Subcutaneous adipose tissue (tissue), 4 donors: ENCODE results near the gene OLFML2B. TPM values are rescaled to one million over a fixed set of nuclear protein-coding genes. Genes with fewer than 3 reads are reported as not detected.

Experiments used
- CTCF ChIP-seq: fragments of 450-650 bp; IDR thresholded peaks from one replicate; pipeline ENCODE4 v1.5.1; 2016; ENCODE audit warnings: low read depth, mild to moderate bottlenecking, control low read depth, antibody characterized with exemption, moderate library complexity
- total RNA-seq, 4 donors: library from RNA; depleted of rRNA; stranded (reverse); fragments of >200 nt; gene quantifications; one replicate each; pipeline ENCODE4 v1.1.0, GENCODE V29; 2016

Gene OLFML2B
- total RNA-seq, 4 donors from 2014 or later, result 5.8 to 43.3 (median 9.6) TPM

- no peak for TF ChIP-seq CTCF
Measured at GRCh38 chr1:162016631-162017030, 7.0 kb downstream of the OLFML2B start.

- no peak for TF ChIP-seq CTCF
Measured at GRCh38 chr1:162015196-162015595, 8.5 kb downstream of the OLFML2B start.

- TF ChIP-seq CTCF, result no peak
Measured at GRCh38 chr1:162014202-162014601, 9.5 kb downstream of the OLFML2B start.

- no peak for TF ChIP-seq CTCF
Measured at GRCh38 chr1:162013289-162013688, 10.4 kb downstream of the OLFML2B start.

GRCh38 chr1:162011337-162012012 is 12.2 kb downstream of the OLFML2B start:
- TF ChIP-seq CTCF, result no peak

- no peak for TF ChIP-seq CTCF
Measured at GRCh38 chr1:162010175-162010506, 13.5 kb downstream of the OLFML2B start.

GRCh38 chr1:162009501-162010174 is 14.0 kb downstream of the OLFML2B start:
- no peak for TF ChIP-seq CTCF
